GM19452 (cell line): ENCODE measurements around the gene MMRN1.

Experiments used
- ATAC-seq: cut with Tn5 transposase; IDR thresholded peaks from one replicate; pipeline ENCODE4 v1.9.1; 2021; ENCODE audit not compliant: unreplicated experiment

Gene MMRN1

DNA sequence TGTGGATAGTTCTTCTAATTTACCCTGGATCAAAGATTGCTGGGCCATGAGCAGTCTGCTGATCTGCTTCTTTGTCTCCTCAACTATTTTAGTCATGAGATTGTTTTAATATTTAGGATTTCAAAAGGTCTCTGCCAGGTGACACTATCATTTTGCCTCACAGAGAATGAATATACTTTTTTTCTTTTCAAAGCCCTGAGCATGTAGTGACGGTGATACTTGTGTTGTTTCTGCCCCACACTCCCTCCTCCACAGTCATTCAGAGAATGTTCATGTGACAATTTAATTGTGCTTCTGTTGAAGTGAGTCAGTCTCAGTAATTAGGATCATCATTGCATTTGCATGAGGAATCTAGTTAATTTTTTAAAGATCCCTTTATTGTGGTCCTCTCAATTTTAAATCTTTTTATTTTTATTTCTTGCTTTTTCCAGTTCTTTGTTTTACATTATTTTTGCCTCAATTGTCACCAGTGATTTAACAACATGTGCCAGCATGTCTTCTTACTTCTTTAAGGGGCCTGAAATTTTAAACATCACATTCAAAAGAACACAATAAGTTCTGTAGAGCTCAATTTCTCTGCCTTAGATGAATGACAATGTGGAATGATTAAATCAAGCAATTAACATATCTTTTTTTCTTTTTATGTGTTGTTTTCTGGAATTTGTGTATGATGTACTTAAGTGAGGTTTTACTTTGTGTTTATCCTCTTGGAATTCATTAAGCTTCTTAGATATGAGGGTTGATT lies 12.3 kb downstream of the MMRN1 start:
- ATAC-seq = no peak

DNA sequence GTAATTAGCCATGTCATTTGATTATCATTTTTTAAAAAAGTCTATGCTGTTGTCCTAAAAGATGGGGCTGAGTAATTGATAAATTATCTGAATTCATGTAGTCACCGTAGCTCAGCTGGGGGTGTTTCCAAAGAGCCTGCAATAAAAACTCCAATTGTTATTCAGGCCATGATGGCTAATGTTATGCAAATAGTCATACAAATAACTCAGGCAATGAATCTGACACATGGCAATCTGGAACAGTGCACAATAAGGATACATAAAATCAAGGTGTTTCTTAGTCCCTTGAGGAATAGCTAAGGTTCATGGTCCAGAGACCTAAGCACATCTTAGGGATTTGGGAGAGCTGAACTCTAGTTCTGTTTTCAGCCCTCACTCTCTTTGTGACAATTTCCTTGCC lies 15.2 kb downstream of the MMRN1 start:
- ATAC-seq = no peak

- no peak for ATAC-seq
Observed at GRCh38 chr4:89913623-89914022, 19.0 kb downstream of the MMRN1 start.

DNA sequence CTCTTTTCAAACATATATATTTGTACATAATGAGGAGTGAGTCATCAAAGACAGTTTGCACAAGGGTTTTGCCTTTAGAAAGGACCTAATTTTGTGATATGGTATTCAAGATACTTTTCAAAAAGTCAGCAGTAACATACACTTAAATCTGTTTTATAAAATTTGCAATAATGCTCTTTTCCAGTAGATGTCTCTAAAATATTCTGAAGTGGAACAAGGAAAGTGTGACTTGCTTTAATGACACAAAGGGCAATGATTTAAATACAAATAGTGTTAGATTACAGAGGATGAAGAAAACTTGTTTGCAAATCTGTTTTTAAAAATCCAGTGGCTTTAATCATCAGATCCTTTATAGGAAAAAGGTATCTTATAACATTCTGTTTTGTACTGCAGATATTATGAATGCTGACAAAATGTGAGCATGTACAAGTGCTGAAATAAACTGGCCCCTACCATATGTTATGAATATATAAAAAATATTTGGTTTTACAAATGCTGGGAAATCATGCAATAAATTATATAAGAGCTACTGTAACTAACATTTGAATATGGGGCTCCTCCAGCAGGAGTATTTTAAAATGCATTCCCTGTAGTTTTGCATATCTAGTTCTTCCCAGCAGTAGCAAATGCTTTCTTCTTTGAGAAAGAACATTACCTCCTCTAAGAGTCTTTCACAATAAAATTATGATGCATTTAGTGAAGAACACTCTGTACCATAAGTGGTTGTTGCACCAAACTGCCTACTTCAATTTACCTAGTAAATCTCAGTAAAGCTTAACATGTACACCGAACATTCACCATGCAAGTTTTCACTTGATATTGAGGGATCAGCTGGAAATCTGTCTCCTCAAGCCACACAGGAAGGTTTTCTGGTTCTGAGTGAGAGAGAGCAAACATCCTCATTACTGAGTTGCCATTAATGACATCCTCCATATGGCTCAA lies 20.2 kb downstream of the MMRN1 start:
- no peak for ATAC-seq

GRCh38 chr4:89915937-89916336 lies 21.3 kb downstream of the MMRN1 start:
- ATAC-seq = no peak

DNA sequence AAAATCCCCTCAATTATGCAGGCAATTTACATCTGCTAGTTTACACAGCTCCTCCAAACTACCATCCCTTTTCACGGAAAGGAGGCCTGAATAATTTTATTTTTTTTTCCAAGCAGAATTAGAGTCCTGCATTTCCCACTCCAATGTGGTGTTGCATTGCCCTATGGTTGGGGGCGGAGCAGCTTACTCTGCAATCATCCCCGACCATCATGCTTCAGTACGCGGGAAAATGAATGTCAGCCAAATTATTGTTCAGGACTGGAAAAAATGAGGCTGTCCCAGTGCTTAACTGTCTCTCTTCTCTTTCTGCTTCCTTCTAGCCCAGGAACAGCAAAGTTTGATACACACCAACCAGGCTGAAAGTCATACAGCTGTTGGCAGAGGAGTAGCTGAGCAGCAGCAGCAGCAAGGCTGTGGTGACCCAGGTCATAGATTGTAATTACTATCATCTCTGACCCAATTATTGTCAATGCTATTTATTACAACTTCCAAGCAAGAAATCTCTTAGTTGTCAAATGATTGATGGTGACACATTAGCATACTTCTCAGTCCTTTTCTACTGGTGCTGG lies 28.3 kb downstream of the MMRN1 start:
- ATAC-seq = no peak

DNA sequence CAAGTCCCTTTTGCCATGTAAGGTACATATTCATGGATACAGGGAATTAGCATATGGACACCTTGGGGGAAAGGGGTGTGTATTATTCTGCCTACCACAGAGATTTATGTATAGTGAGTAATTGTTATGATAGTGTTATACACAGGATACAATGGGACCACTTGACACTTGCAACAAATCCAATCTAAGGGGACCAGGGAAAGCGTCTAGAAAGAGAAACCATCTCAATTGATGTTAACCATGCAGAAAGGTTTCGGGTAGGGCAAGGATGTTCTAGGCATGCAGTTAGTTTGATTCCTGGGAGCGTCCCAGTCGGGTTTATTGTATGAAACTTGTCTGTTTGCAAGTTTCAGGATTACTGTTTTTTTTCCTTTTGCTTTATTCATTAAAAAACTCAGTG lies 34.2 kb downstream of the MMRN1 start:
- ATAC-seq = no peak

- ATAC-seq = peak; percentile 92
Observed at GRCh38 chr4:89929425-89930159, 34.9 kb downstream of the MMRN1 start.

DNA sequence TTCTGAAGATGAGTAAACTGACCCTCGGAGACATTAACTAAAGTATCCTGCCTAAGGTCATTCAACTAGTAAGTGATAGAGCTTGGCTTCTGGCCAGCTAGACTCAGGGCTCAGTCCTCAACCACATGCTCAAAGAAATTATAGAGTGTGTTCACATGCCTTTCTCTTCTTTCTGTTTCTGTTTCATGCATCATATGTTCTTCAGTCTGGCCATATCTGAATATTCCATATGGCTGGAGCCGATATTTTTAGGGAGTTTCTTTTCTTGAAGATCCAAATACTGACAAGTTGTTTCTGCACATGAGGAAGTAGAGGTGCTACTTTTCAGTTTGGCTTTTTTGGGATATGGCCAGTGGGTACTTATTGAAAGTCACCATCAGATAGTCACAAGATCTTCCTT lies 44.9 kb downstream of the MMRN1 start:
- ATAC-seq = no peak

- ATAC-seq = no peak
Observed at GRCh38 chr4:89939994-89940393, 45.3 kb downstream of the MMRN1 start.

GRCh38 chr4:89942811-89943210 lies 48.2 kb downstream of the MMRN1 start:
- ATAC-seq = no peak

DNA sequence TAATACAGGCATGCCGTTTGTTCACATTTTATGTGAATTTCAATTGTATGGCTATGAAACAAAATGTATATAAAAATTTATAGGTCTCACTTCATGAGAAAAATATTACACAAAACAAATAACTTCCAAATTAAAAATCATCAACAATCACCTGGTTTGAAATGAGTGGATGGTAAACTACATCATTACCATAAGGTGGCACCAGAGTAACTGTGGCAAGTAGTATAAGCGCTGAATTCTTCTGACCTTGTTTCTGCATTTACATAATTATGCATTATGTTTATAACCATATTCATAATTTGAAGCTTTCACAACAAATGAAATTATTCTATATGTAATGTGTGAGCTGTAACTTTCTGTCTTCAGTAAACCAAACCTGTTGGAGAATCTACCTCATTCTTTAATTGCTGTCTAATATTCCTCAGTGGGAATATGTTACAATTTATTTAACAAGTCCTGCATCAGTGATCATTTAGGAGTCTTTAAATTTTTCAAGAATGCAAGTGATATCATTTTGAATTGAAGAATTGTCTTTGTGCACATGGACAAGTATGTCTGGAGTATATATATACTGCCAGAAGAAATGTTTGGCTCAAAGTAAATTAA lies 55.2 kb downstream of the MMRN1 start:
- ATAC-seq = no peak

DNA sequence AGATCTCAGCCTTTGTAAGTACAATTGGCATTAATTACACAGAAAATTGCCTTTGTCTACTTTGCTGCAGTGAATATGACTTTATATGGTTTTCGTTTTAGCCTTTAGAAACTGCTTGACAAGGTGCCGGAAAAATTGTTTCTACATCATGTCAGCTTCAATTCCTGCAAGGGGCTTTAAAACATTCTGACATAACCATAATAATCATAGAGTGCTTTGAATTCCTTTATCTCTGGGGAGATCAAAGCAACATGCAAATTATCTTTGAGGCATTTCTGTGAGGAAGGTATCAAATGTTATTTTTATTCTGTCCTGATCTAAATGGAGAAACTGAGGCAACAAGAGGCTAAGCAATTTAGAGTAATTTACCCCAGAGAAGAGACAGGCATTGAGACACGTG lies 57.8 kb downstream of the MMRN1 start:
- no peak for ATAC-seq

DNA sequence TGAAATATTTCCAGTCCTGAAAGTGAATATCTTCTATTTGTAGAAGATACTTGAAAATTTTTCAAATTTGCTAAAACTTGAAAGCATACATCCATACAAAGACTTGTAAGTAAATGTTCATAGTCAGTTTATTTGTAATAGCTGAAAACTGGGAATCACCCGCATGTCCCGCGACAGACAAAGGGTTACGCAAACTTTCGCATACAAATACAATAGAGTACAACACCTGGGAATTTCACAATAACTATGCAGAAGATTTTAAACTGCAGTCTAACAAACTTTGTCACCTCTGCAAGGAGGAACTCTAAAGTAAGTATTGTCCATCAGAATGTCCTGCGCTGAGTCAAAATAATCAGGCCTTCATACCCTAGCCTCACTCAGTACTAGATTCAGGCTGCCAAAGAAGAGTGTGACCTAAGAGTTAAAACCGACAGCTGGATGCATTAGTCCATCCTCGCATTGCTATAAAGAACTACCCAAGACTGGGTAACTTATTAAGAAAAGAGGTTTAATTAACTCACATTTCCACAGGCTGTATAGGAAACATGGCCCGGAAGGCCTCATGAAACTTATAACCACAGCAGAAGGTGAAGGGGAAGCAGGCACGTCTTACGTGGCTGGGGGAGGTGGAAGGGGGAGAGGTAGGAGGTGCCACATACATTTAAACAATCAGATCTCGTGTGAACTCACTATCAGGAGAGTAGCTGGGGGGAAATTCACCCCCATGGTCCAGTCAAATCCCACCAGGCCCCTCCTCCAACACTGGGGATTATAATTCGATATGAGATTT lies 60.4 kb downstream of the MMRN1 start:
- ATAC-seq = no peak

DNA sequence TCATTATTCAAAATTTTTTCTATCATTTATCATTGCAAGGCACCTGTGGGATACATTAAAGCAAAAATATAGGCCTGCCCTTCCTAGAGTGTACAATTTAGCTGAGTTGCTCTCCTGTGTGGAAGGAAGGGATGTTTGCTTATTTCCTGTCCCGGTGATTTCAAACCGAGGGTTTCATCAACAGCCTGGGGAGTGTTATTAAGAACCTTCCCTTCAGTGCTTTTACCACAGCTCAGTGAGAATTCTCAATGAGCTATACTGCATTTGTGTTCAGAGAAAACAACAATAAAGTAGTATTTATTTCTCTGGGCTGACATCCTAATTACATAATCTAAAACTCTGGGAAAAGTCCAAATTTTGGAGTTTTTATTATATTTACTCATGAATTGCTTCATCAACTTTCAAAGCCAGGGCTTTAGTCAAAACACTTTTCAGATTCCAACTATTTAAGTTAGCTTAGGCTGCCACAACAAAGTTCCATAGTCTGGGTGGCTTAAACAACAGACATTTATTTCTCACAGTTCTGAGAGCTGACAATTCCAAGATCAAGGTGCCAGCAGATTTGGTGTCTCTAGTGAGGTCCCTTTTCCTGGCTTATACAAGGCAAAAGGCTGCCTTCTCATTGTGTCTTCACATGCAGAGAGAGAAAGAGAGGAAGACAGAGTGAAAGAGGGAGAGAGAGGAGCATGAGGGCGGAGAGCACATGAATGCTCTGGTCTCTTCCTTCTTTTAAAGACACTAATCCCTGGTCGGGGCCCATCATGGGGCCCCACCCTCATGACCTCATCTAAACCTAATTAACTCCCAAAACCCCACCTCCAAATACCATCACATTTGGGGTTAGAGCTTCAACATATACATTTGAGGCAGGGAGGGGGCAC lies 62.6 kb downstream of the MMRN1 start:
- no peak for ATAC-seq

GRCh38 chr4:89981789-89982334 lies 87.2 kb downstream of the MMRN1 start:
- ATAC-seq = no peak

DNA sequence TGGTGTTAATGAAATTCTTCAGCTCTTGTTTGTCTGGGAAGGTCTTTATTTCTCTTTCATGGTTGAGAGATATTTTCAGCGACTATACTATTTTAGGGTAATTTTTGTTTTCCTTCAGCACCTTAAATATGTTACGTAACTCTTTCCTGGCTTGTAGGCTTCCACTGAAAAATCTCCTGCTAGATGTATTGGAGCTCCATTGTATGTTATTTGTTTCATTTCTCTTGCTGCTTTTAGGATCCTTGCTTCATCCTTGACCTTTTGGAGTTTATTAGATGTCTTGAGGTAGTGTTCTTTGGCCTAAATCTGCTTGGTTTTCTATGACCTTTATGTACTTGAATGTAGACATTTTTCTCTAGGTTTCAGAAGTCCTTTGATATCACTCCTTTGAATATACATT lies 93.6 kb downstream of the MMRN1 start:
- ATAC-seq = no peak

DNA sequence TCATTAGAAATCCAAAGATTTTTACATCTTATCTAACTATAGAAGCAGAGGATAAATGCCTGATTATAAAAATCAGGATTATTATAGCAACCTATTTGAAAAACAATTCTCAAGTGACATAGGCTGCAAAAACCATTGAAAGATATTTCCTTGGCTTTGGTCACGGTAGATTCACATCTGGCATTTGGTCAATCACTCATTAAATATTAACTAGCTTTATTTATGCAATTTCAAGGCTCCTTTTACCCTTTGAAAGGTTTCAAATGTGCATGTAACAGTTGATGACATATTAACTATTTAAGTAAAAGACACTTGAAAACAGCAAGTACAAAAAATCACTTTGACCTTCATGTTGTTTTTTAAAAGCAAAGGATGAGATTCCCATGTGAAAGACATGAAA lies 98.1 kb downstream of the MMRN1 start:
- ATAC-seq = no peak
